Suppressor macrophage treated with lipopolysaccharide for 1 hour (primary cell): ENCODE measurements around the gene PRPH.
"Not testable (repeated sequence)": the region's sequence is repeated elsewhere in the genome, so short reads cannot be mapped to it uniquely, and the experiment has no call there.

ENCODE experiments used
- DNase-seq, 3 donors: peaks; one replicate each; pipeline ENCODE4 v3.0.0-alpha.2; 2020 to 2022

PRPH gene

GRCh38 chr12:49276304-49277290 lies 18.4 kb upstream of the PRPH start:
- no peak for DNase-seq

- no peak for DNase-seq
Observed at GRCh38 chr12:49277466-49277865, 17.5 kb upstream of the PRPH start.

- DNase-seq: peak; percentile 80 to 84 (median 83)
Observed at GRCh38 chr12:49279706-49280159, 15.2 kb upstream of the PRPH start.

GRCh38 chr12:49280545-49280944 lies 14.4 kb upstream of the PRPH start:
- not testable (repeated sequence) for DNase-seq

DNA sequence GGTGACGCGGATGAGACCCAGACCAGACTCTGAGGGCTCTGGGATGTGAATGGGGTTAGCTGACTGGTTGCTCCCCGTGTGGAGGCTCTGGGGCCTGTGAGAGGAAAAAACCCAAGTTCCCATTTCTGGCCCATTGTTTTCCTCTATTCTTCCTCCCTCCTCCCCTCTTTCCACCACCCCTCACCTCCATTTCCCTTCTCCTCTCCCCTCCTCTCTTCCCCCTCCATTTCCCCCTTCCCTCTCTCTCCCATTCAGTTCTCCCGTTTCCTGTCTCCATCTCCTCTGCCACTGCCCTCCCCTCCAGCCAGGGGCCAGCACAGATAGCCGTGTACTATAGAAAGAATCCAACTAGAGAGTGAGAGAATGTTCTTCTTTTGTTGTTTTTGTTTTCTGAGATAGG lies 12.6 kb upstream of the PRPH start:
- no peak for DNase-seq

DNA sequence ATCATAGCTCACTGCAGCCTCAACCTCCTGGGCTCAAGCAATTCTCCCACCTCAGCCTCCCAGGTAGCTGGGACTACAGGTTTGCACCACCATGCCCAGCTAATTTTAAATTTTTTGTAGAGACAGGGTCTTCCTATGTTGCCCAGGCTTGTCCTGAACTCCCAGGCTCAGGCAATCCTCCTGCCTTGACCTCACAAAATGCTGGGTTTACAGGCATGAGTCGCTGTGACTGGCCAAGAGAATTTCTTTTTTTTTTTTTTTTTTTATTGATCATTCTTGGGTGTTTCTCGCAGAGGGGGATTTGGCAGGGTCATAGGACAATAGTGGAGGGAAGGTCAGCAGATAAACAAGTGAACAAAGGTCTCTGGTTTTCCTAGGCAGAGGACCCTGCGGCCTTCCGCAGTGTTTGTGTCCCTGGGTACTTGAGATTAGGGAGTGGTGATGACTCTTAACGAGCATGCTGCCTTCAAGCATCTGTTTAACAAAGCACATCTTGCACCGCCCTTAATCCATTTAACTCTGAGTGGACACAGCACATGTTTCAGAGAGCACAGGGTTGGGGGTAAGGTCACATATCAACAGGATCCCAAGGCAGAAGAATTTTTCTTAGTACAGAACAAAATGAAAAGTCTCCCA lies 12.1 kb upstream of the PRPH start:
- not testable (repeated sequence) for DNase-seq

DNA sequence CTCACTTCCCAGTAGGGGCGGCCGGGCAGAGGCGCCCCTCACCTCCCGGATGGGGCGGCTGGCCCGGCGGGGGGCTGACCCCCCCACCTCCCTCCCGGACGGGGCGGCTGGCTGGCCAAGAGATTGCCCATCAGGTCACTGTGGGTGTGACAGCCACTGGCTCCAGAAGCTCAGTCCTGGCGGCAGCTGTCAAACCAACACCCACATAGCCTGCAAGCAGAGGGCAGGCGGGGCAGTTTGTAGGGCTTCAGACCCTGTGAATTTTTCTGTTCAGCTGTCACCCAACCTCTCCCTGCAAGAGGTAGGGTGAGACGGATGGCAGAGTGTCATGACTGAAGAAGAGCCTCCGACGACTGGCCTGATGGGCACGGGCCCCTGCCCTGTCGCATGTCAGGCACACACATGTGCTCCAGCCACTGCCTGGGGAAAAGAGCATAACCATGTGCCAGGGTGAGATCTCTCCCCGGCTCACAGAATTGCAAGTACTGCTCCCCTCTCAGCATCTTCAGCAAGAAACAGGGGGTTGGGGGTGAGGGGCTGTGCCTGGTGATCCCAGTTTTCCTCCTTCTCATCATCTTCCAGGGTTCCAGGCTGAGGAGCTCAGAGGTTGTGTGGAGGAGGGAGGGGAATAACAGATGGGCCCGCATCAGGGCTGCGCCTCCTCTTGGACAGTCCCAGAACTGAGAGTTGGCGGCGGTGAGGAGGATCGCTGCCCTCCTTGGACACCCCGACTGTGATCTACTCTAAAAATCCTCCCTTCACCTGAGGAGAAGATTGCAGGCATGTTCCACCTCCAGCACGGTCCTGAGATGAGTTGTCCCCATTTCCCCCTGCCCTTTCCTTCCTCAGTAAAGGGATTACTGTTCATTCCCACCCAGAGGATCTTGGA lies 11.2 kb upstream of the PRPH start:
- DNase-seq: no peak

GRCh38 chr12:49284672-49285071 lies 10.3 kb upstream of the PRPH start:
- no peak for DNase-seq

DNA sequence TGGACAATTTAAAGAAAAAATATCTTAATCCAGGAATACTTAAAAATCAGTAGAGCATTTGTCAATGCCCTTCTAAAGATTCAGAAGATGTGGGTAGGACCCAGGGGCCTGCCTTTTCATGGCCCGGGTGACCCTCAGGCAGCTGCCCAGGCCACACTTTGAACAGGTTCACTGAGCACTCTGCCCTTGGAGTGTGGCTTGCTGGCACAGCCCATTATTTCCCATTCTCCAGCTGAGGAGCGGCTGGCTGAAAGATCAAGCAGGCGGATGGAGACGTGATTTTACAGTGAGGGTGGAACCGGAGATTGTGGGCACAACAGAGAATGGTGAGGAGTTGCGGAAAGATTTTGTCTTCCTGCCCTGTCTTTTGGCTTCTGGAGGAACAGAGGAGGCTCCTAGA lies 7.1 kb upstream of the PRPH start:
- no peak for DNase-seq

GRCh38 chr12:49288412-49288853 lies 6.5 kb upstream of the PRPH start:
- DNase-seq: peak; percentile 72 to 82 (median 77)

GRCh38 chr12:49288922-49289555 lies 5.9 kb upstream of the PRPH start:
- no peak for DNase-seq

- DNase-seq: no peak
Observed at GRCh38 chr12:49292729-49293055, 2.3 kb upstream of the PRPH start.

DNA sequence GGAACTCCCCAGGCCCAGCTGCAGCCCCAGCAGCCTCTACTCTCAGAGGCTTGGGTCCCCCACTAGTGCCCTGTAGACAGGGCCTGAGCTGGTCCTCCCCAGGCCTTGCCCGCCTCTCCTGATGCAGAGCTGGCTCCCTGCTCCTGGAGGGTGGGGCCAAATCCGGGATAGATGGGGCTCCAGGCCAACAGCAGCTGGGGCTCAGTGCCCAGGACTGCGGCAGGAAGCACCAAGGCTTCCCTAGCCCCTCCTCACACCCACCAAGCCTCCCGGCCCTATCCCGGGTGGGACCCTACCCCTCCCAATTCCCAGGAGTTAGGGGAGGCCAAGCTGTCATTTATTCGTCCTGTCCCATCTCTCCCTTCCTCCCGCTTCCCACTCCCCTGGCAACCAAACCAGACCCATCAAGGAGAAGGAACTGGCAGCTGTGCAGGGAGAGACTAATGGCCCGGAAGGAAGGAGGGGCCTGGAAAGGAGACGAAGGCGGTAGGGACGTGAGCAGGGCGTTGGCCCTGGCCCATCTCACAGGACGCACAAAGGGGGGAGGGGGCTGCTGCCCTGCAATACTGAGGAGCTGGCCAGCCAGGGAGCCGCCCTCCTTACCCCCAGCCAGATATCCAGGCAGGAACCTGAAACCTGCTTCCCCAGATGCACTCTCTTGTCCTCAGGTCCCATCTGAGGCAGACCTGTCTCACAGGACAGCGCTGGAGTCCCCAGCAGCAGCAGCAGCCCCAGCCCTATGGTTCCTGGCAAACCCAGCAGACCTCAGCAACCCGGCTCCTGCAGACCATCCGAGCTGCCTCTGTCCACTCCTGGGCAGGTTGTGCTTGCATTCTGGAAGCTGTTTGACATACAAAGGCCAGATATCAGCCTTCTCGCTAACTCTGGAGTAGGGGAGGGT lies 1.6 kb upstream of the PRPH start:
- DNase-seq: no peak

- no peak for DNase-seq
Observed at GRCh38 chr12:49294086-49294803, 702 bp upstream of the PRPH start.

DNA sequence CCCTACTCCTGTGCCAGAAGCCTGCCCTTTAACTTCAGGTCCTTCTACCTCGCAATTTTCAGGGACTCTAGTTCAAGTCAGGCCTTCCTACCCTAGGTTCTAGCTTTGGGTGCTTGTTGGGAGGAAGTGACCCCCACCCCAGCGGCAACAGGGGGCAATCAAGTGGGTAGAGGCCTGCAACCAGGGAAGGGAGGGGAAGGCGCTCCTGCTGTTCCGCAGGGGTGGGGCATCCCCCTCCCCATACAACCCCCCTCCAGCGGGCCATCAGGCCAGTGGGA lies 204 bp upstream of the PRPH start:
- DNase-seq: no peak

GRCh38 chr12:49296034-49296835 lies 1.3 kb downstream of the PRPH start:
- peak; percentile 40 to 77 (median 53) for DNase-seq

- DNase-seq: peak; percentile 47 to 81 (median 63)
Observed at GRCh38 chr12:49296836-49297694, 2.1 kb downstream of the PRPH start.

DNA sequence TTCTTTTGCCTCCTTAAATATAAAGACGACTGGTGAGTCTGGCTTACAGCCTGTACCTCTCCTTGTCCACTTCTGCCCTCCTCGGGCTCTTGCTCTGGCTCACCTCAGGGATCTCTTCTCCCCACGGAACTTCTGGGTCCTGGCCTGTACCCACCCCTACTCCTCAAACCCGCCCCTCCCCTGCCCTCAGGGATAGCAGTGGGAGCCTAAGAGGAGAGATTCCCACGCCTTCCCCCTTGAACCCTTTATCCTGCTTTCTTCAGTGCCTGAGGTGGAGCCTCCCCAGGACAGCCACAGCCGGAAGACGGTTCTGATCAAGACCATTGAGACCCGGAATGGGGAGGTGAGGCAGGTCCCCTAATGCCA lies 2.7 kb downstream of the PRPH start:
- DNase-seq: no peak

DNA sequence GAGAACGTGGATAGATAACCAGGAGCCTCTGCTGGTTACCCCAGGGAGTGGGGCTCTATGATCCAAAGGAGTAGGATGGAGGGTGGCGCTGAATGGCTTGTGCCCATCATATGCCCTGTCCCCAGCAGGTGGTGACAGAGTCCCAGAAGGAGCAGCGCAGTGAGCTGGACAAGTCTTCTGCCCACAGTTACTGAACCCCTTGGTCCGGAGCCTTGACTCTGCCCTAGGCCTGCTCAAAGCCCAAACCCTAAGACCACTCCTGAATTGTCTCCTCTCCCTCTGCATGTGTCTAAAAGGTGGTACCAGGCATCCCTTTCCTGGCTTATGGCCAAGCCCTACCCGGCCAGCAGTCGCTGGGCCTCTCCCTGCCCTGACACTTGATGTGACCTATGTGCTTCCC lies 3.2 kb downstream of the PRPH start:
- peak; percentile 50 to 64 (median 51) for DNase-seq
